Measurements from ENCODE around the gene VSX1. TPM values are rescaled to one million over a fixed set of nuclear protein-coding genes. Genes with fewer than 3 reads are reported as not detected.

The VSX1 gene
- total and polyA plus RNA-seq, 9 of the 15 experiments (the other 6 are each of a cell fraction or from before 2014, with no cell fraction given), result not detected

DNA sequence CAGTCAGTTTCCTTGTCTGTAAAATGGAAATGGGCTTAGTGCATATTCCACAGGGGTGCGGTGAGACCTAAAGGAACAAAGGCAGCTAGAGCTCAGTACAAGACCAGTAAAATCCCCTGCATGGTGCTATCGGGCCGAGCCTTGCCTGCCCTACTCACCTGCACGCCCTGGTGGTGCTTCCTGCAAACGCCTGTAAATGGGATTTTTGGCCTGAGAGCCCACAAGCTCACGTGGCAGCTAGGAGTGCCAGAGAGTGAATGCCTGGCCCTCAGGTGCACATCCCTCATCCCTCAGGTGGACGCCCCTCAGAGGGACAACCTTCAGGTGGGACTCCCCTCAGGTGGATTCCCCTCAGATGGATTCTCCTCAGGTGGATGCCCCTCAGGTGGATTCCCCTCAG lies 48.0 kb upstream of the VSX1 start:
- no peak overlapping the region for H3K27ac ChIP-seq (ENCODE audit: extremely low read depth, low read depth, low read length)
- intact Hi-C loops (cut with micrococcal nuclease), result no loop called here
- H3K4me2 ChIP-seq (ENCODE audit: insufficient read depth, low read length), result no peak overlapping the region
- H4K20me1 ChIP-seq (replicated peaks; ENCODE audit: control insufficient read depth, insufficient read depth, low read length), result no peaks in the 10 kb centered on the region
- H3K9me3 ChIP-seq (replicated peaks; ENCODE audit: control insufficient read depth, insufficient read depth, low read depth, low read length), result no peaks in the 10 kb centered on the region
- ChIA-PET POLR2A (no interaction called here), CTCF (ENCODE audit: low intra/inter-chr PET ratio) (no interaction called here)
- TF ChIP-seq BCOR (IDR thresholded peaks at IDR 0.05) (no peak), TEAD1 (CRISPR knock-in tag; IDR thresholded peaks at IDR 0.05) (no peak), MCM7 (IDR thresholded peaks at IDR 0.05) (no peak)
- H2AFZ ChIP-seq (ENCODE audit: low read depth, low read length), result no peak overlapping the region
- no peaks in the 10 kb centered on the region for H3K9me1 ChIP-seq (ENCODE audit: control insufficient read depth, insufficient read depth, low read length)
- in situ Hi-C loops (cut with MboI), result no loop called here
- peaks cover 0 to 5% of the 10 kb centered on the region in 2 experiments; a peak in 3 of 5 replicates for H3K27me3 ChIP-seq (ENCODE audit: control insufficient read depth in 2 of 2, insufficient read depth in 2 of 2, low read length in 2 of 2)
- no peak overlapping the region for H3K9ac ChIP-seq (ENCODE audit: insufficient read depth in 1 of 2, low read depth in 2 of 2, low read length in 2 of 2)
- H3K4me3 ChIP-seq, result no peak overlapping the region
- no peaks in the 10 kb centered on the region for H3K4me1 ChIP-seq (replicated peaks in 1 of 2; ENCODE audit: control insufficient read depth in 2 of 2, insufficient read depth in 2 of 2, low read length in 2 of 2)
- DNase-seq (ENCODE audit: extremely low read depth in 1 of 4, low spot score in 3 of 4) (no peak), FAIRE-seq (no peak), ATAC-seq (no peak)
- 0% methylated on average over 7 of the region's 7 CpGs for WGBS (ENCODE audit: insufficient coverage, low coverage, missing lambda C conversion rate)
- no peaks in the 10 kb centered on the region for H3K79me2 ChIP-seq (ENCODE audit: control insufficient read depth, insufficient read depth, low read length)
- no peaks in the 10 kb centered on the region for H3K36me3 ChIP-seq (ENCODE audit: control insufficient read depth, insufficient read depth, low read length)
- no TSS peak for BruUV-seq (replicated peaks)

DNA sequence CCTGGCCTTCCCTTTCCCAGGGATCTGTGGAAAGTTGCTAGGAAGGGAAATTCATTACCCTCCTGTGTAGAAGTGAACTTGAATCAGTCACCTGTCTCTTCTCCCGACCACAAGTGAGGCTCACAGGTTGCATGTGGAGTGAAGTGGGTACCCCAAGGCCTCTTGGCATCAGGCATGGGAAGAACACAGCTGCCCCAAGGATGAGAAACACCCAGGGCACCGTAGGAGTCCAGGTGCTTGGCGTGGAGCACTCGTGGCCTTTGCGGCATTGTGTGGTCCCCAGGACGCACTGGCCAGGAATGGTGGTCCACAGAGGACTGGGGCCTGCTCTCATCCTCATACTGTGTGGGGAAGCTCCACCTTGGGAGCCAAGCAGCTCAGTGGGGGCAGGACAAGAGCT lies 47.5 kb upstream of the VSX1 start:
- no peak overlapping the region for H2AFZ ChIP-seq (ENCODE audit: low read depth, low read length)
- POLR2A ChIA-PET, result no interaction called here
- no peaks in the 10 kb centered on the region for H4K20me1 ChIP-seq (replicated peaks; ENCODE audit: control insufficient read depth, insufficient read depth, low read length)
- FAIRE-seq (no peak), ATAC-seq (no peak), DNase-seq (ENCODE audit: extremely low read depth in 1 of 4, low spot score in 3 of 4) (no peak)
- H3K27ac ChIP-seq (ENCODE audit: extremely low read depth, low read depth, low read length), result no peak overlapping the region
- no TSS peak for BruUV-seq (replicated peaks)
- in situ Hi-C loops (cut with MboI) (no loop called here), intact Hi-C loops (cut with micrococcal nuclease) (no loop called here)
- no peaks in the 10 kb centered on the region for H3K9me1 ChIP-seq (ENCODE audit: control insufficient read depth, insufficient read depth, low read length)
- 0% methylated on average over 3 of the region's 6 CpGs for WGBS (ENCODE audit: insufficient coverage, low coverage, missing lambda C conversion rate)
- no peak overlapping the region for H3K4me2 ChIP-seq (ENCODE audit: insufficient read depth, low read length)
- no peaks in the 10 kb centered on the region for H3K4me1 ChIP-seq (replicated peaks in 1 of 2; ENCODE audit: control insufficient read depth in 2 of 2, insufficient read depth in 2 of 2, low read length in 2 of 2)
- TF ChIP-seq CHCHD3 (CRISPR knock-in tag; IDR thresholded peaks at IDR 0.05) (no peak), HDAC6 (IDR thresholded peaks at IDR 0.05; ENCODE audit: low read depth, low read length) (no peak), KDM1A (IDR thresholded peaks at IDR 0.05) (no peak), RUNX1 (IDR thresholded peaks at IDR 0.05; ENCODE audit: low read depth) (no peak), SAFB (IDR thresholded peaks at IDR 0.05; ENCODE audit: borderline replicate concordance, low read depth, low read length) (no peak), HNRNPK (IDR thresholded peaks at IDR 0.05; ENCODE audit: low read depth, low read length, poor library complexity, severe bottlenecking) (no peak)
- TF ChIP-seq, protein P1, sequence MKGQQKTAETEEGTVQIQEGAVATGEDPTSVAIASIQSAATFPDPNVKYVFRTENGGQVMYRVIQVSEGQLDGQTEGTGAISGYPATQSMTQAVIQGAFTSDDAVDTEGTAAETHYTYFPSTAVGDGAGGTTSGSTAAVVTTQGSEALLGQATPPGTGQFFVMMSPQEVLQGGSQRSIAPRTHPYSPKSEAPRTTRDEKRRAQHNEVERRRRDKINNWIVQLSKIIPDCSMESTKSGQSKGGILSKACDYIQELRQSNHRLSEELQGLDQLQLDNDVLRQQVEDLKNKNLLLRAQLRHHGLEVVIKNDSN (CRISPR knock-in tag; IDR thresholded peaks at IDR 0.05), result no peak
- CTCF ChIA-PET (ENCODE audit: low intra/inter-chr PET ratio), result no interaction called here
- no peaks in the 10 kb centered on the region for H3K9me3 ChIP-seq (replicated peaks; ENCODE audit: control insufficient read depth, insufficient read depth, low read depth, low read length)
- H3K36me3 ChIP-seq (ENCODE audit: control insufficient read depth, insufficient read depth, low read length), result no peaks in the 10 kb centered on the region
- H3K9ac ChIP-seq (ENCODE audit: insufficient read depth in 1 of 2, low read depth in 2 of 2, low read length in 2 of 2), result no peak overlapping the region
- H3K4me3 ChIP-seq, result no peak overlapping the region
- no peaks in the 10 kb centered on the region for H3K79me2 ChIP-seq (ENCODE audit: control insufficient read depth, insufficient read depth, low read length)
- H3K27me3 ChIP-seq (ENCODE audit: control insufficient read depth in 2 of 2, insufficient read depth in 2 of 2, low read length in 2 of 2), result peaks cover 0 to 5% of the 10 kb centered on the region in 2 experiments; a peak in 3 of 5 replicates

Data from K562 (cell line).